Subcutaneous adipose tissue (tissue), 4 donors: ENCODE results near the gene C12orf50. TPM values are rescaled to one million over a fixed set of nuclear protein-coding genes. Genes with fewer than 3 reads are reported as not detected.

ENCODE experiments used
- CTCF ChIP-seq: fragments of 450-650 bp; IDR thresholded peaks from one replicate; pipeline ENCODE4 v1.5.1; 2016; ENCODE audit warnings: low read depth, mild to moderate bottlenecking, control low read depth, antibody characterized with exemption, moderate library complexity
- total RNA-seq, 4 donors: library from RNA; depleted of rRNA; stranded (reverse); fragments of >200 nt; gene quantifications; one replicate each; pipeline ENCODE4 v1.1.0, GENCODE V29; 2016

Gene C12orf50
- total RNA-seq, 4 donors from 2014 or later = not detected

- no peak for TF ChIP-seq CTCF
Observed at GRCh38 chr12:87953256-87953860, 75.8 kb downstream of the C12orf50 start.

- TF ChIP-seq CTCF = no peak
Observed at GRCh38 chr12:87952850-87953249, 76.4 kb downstream of the C12orf50 start.

GRCh38 chr12:87952223-87952622 is 77.0 kb downstream of the C12orf50 start:
- no peak for TF ChIP-seq CTCF

- TF ChIP-seq CTCF = no peak
Observed at GRCh38 chr12:87943762-87944161, 85.4 kb downstream of the C12orf50 start.

- TF ChIP-seq CTCF = no peak
Observed at GRCh38 chr12:87943023-87943422, 86.2 kb downstream of the C12orf50 start.

GRCh38 chr12:87939182-87939581 is 90.0 kb downstream of the C12orf50 start:
- TF ChIP-seq CTCF = no peak

- TF ChIP-seq CTCF = no peak
Observed at GRCh38 chr12:87935216-87935615, 94.0 kb downstream of the C12orf50 start.
